Effector CD4-positive, alpha-beta T cell (primary cell): ENCODE measurements around the gene GLB1L2.
"Not testable (repeated sequence)": the region's sequence is repeated elsewhere in the genome, so short reads cannot be mapped to it uniquely, and the experiment has no call there.

ENCODE experiments used
- DNase-seq: peaks from one replicate; pipeline ENCODE4 v3.0.0-alpha.2; 2020
- total RNA-seq: gene quantifications from one replicate; lab custom pipeline; 2026; lab: John Stamatoyannopoulos, UW

Gene GLB1L2
- total RNA-seq: 1.9 reads per million, percentile 2 among the genes with 10 or more reads in this experiment

- DNase-seq: peak; percentile 73
Measured at GRCh38 chr11:134331354-134332188, at the start of gene GLB1L2. GLB1L2 (plus strand) TSS chr11:134331988; CDS start chr11:134332062, 74 bp downstream.

DNA sequence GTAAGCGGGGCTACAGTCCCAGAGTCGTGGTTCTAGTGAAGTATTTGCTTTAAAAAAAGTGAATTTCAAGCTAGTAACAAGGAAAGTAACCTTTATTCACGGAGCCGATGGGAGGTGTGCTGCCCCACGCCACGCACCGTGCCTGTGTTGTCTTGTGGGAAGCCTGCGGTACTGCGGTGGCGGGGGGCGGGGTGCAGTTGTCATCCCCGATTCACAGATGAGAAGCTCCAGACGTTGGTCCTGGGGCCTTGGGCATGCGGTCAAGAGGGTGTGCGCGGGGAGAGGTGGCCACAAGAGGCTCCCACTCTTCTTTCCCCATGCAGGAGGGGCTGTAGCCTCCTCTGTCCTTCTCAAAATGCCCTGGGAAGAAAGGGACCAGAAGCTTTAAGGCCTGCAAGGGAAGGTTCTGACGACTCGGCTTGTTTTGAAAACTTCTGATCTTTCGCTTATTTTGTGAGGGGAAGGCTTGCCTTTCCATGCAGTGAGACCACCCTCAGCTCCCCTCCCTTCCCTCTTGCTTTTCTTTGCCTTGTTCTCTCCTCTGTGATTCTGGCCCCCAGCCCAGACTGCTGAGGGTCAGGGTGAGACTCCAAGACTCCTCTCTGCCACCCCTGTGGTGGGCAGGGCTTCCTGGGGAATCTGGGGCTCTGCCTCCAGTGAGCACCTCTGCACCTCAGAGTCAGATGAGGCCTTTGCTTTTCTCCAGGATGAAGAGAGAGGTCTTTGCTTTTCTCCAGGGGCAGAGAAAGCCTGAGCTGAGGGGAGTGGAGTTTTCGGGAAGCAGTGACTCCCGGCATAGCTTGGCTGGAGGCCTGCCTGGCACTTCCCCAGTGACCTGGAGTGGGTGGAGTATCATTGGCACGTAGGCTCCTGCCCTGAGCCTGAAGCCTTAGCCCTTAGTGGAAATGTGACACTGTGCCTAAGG is 49.4 kb upstream of the GLB1L2 start:
- no peak for DNase-seq

GRCh38 chr11:134283461-134284230 is 48.1 kb upstream of the GLB1L2 start:
- DNase-seq: no peak

- DNase-seq: not testable (repeated sequence)
Measured at GRCh38 chr11:134284349-134284748, 47.4 kb upstream of the GLB1L2 start.

DNA sequence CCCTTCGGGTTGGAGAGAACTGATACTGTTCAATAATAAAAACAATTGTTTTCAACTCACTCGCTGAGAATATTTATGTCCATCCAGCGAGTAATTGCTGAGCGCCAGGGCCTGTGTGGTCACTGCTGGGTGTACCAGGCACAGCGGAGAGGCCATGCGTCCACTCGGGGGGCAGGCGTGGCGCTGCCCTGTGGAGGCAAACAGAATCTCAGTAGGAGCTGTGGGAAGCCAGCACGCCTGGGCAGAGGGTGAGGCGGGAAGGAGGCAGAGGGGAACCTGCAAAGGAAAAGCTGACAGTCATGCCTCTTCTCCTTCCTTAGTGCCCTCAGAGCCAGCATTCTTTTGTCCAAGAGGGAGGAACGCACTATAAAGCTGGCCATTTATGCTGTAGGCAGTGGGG is 44.2 kb upstream of the GLB1L2 start:
- DNase-seq: no peak

DNA sequence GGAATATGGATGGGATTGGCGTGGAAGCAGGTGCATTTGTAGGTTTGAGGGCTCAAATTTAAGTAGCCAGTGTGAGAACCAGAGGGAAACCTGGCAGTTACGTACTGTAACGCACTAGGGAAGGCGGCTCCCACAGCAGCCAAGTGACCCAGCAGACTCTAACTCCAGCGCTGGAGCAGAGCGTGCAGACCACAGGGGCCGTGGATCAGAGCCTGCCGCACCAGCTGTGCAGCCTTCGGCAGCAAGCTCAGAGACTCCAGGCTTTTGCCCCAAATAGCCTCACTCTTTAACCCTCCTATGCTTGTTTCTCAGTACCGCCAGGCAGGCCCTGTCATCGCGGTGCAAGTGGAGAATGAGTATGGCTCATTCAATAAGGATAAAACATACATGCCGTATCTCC is 43.3 kb upstream of the GLB1L2 start:
- no peak for DNase-seq

- no peak for DNase-seq
Measured at GRCh38 chr11:134289167-134289566, 42.6 kb upstream of the GLB1L2 start.

DNA sequence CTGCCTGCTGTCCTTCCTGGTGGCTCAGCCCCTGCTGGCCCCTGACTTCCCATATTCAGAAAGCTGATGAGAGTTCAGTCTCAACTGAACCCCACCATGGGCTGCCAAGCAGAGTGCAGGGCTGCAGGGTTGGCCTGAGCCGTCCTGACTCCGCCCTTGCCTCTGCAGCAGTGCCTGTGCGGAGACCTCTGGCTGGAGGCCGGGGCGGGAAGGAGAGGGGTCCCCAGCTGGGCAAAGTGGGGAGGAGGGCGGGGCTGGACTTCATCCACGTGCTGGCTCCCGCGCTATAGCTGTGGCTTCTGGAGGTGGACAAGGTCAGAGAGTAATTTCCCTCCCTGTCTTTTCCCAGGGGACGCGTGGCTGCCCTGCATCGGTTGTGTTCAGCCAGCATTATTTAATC is 42.0 kb upstream of the GLB1L2 start:
- no peak for DNase-seq

GRCh38 chr11:134290646-134291045 is 41.1 kb upstream of the GLB1L2 start:
- no peak for DNase-seq

GRCh38 chr11:134291196-134291595 is 40.6 kb upstream of the GLB1L2 start:
- no peak for DNase-seq

GRCh38 chr11:134292661-134293060 is 39.1 kb upstream of the GLB1L2 start:
- no peak for DNase-seq

DNA sequence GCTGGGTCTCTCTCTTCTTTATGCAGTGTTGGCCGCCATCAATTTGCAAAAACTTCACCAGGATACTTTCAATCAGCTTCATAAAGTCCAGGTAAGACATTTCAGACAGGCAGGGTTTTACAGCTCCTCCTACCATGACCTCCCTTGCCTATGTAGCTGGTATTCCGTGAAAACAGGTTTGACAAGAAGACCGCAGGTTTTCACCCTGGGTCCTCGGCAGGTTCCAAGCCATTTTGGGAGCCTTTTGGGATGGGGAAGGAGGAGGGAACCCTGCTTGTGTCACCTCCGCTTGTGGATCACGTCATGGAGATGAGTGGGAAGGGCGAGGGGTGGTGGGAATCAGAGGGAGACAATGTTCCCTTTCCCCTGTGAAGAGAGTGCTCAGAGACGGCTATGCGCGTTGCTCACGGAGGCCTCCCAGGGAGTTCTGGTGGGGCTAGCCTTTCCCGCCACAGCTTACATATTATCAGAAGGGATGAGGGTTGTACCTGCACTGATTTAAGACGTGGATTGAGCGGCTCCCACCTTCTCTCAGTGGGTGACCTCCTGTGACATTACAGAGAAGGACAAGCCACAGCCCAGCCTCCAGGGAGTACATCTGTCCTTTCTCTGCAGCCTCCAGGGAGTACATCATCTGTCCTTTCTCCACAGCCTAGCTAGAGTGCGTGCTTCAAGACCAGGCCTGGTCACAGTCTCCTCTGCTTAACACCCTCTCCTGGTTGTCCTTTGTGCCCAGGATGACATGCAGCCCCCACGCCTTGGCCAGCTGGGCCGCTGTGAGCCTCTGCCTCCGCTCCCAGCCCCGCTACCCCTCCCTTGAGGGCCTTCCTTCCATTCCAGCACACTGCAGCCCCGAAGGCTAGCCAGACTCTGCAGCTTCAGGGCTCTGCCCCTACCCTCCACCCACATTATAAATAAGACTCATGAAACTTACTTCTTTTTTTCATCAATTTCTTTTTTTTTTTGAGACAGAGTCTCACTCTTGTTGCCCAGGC is 38.4 kb upstream of the GLB1L2 start:
- no peak for DNase-seq

DNA sequence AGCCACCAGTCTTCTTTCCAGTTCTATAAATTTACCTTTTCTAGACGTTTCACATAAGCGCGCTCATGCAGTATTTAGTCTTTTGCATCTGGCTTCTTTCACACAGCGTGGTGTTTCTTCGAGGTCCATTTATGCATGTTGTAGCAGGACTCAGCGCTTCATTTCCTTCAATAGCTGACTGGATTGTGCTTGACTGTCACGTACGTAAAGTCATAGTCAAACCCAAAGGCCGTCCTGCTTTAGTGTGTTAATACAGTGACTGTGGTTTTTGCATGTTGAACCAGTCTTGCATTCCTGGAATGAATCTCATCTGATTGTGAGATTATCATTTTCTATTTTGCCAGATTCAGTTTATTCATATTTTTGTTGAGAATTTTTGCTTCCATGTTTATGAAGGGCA is 37.1 kb upstream of the GLB1L2 start:
- no peak for DNase-seq

DNA sequence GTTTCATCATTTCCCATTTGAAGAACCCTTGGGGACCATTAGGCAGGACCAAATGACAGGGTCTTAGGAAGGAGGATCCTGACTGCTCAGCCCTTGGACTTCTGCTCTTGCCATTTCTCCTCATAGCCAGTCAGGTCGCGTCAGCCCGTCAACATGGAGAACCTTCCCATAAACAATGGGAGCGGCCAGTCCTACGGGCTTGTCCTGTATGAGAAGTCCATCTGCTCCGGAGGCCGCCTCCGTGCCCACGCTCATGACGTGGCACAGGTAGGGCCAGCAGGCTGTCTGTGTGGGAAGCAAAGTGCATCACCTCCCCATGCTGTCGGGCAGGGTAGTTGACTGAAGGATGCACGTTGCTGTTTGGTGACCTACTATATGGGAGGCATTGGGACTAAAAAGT is 19.6 kb upstream of the GLB1L2 start:
- DNase-seq: no peak

DNA sequence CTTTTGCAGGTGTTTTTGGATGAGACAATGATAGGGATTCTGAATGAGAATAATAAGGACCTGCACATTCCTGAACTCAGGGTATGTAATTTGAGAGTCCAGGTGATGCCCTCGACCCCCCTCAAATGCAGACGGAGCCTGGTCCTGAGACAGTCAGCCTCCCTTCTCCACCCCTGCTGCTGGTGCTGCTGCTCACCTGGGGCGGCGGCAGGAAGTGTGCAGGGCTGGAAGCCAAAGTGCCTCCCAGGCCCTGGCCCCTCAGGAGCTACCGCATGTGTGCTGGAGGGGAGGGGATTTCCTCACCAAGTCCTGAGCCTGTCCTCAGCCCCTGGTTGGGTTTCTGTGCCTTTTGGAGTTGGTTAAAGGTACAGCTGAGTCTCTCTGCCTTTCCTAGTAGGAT is 19.0 kb upstream of the GLB1L2 start:
- DNase-seq: no peak

DNA sequence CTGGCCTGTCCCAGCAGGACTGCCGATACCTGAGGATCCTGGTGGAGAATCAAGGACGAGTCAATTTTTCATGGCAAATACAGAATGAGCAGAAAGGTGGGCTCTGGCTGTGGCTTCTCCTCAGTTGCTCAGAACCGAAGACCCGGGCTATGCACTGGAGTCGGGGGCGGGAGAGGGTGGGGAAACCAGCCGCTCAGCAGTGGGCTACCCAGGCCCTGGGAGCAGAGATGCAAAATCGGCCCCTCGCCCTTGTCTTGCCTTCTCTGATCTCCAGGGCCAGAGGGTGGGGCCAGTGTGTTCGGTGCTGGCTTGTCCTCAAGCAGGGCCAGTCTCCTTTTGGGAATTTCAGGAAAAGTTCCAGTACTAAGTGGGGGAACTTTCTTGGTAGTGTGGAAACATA is 18.4 kb upstream of the GLB1L2 start:
- DNase-seq: no peak

- no peak for DNase-seq
Measured at GRCh38 chr11:134313821-134314607, 17.8 kb upstream of the GLB1L2 start.

DNA sequence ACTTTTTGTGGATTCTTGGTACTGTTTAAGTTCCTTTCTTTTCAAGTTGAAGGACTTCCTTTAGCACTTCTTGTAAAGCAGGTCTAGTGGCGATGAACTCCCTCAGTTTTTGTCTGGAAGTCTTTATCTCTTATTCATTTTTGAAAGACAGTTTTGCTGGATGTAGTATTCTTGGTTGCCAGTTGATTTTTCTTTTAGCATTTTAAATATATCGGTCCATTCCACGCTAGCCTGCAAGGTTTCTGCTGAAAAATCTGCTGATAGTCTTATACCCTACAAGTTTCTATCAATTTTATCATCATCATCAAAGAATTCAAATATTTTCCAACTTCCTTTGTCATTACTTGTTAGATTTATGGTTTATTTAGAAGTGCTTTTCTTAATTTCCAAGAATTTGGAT is 14.7 kb upstream of the GLB1L2 start:
- DNase-seq: no peak

GRCh38 chr11:134321373-134321772 is 10.4 kb upstream of the GLB1L2 start:
- DNase-seq: not testable (repeated sequence)

DNA sequence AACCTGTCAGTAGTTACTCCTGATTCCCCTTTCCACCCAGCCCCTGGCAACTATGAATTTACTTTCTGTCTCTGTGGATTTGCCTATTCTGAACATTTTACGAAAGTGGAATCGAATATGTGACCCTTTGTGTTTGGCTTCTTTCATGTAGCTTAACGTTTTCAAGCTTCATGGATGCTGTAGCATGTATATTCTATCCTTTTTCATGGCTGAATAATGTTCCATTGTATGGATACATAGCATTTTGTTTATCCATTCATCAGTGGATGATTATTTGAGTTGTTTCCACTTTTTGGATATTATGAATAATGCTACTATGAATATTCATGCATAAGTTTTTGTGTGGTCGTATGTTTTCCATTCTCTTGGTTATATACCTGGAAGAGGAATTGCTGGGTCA is 9.2 kb upstream of the GLB1L2 start:
- no peak for DNase-seq

DNA sequence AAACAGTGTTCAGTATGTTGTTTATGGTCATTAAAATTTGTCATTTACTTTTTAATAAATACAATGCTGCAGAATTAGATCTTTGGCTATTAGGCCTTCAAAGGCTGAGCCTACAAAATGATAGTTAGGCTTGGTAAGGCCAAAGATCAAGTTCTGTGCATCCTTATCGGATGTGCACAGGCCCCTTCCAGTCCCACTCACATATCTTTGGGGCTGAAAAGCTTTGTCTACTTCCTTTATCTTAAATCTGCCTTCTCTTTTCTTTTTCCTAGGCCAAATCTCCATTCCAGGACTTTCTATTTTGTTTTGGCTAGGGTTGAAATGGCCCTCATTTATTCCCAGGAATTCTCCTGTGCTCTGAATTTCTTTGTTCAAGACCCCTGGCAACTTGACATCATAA is 3.4 kb upstream of the GLB1L2 start:
- DNase-seq: no peak
